ENCODE data around the gene TRPM3.

DNA sequence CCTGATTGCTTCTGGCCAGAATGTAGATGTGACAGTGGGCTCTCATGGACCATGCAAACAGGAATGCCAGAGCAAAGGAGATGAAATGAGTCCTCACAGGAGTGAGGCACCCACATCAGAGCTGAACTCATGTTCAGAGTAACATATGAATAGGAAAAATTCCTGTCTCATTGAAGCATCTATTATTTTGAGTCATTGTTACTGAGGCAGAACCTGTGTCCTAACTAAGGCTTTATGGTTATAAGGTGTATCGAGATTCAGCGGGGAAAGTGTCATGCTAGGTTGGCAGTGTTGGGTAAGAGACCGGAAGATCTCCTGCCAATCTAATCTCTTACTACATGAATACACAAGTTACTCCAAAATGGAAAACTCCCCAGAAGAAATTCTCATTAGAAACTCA is 304.1 kb downstream of the TRPM3 start:
- TF ChIP-seq, protein P1, sequence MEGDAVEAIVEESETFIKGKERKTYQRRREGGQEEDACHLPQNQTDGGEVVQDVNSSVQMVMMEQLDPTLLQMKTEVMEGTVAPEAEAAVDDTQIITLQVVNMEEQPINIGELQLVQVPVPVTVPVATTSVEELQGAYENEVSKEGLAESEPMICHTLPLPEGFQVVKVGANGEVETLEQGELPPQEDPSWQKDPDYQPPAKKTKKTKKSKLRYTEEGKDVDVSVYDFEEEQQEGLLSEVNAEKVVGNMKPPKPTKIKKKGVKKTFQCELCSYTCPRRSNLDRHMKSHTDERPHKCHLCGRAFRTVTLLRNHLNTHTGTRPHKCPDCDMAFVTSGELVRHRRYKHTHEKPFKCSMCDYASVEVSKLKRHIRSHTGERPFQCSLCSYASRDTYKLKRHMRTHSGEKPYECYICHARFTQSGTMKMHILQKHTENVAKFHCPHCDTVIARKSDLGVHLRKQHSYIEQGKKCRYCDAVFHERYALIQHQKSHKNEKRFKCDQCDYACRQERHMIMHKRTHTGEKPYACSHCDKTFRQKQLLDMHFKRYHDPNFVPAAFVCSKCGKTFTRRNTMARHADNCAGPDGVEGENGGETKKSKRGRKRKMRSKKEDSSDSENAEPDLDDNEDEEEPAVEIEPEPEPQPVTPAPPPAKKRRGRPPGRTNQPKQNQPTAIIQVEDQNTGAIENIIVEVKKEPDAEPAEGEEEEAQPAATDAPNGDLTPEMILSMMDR (IDR thresholded peaks at IDR 0.05) = no peak
- TF ChIP-seq POLR2A (IDR thresholded peaks at IDR 0.05) = no peak
